Type B pancreatic cell (in vitro differentiated cells): Measurements from ENCODE around the gene FLRT1. TPM values are rescaled to one million over a fixed set of nuclear protein-coding genes. Genes with fewer than 3 reads are reported as not detected.

Experiments used
- DNase-seq: peaks from one replicate; pipeline ENCODE4 v3.0.0; 2021; ENCODE audit warnings: mixed read lengths; ENCODE audit not compliant: unreplicated experiment; ENCODE audit errors: extremely low spot score
- H3K27ac Mint-ChIP-seq: 2 replicates; pipeline ENCODE4 v1.8.0; 2021; ENCODE audit warnings: mild to moderate bottlenecking, mixed read lengths
- H3K27me3 Mint-ChIP-seq: 2 replicates; pipeline ENCODE4 v1.8.0; 2021; ENCODE audit warnings: mixed read lengths
- H3K36me3 Mint-ChIP-seq: 2 replicates; pipeline ENCODE4 v1.8.0; 2021; ENCODE audit warnings: mixed read lengths
- H3K4me1 Mint-ChIP-seq: one replicate; pipeline ENCODE4 v1.8.0; 2021; ENCODE audit warnings: mixed read lengths; ENCODE audit not compliant: unreplicated experiment
- H3K4me3 Mint-ChIP-seq: 2 replicates; pipeline ENCODE4 v1.8.0; 2021; ENCODE audit warnings: mild to moderate bottlenecking, mixed read lengths
- H3K9me3 Mint-ChIP-seq: 2 replicates; pipeline ENCODE4 v1.8.0; 2021; ENCODE audit warnings: mixed read lengths
- total RNA-seq: library from RNA; stranded (reverse); gene quantifications from 2 replicates; pipeline ENCODE4 v1.2.1, GENCODE V29; 2021; ENCODE audit warnings: low replicate concordance
- TF ChIP-seq, protein P1 (sequence below): fragments of 200-600 bp; sonication (generic); conservative IDR thresholded peaks from 2 replicates; pipeline ENCODE4 v1.5.0; 2021; ENCODE audit warnings: antibody characterized with exemption, mild to moderate bottlenecking

FLRT1 gene
- total RNA-seq, 1 donor from 2014 or later, result 3.0 TPM

DNA sequence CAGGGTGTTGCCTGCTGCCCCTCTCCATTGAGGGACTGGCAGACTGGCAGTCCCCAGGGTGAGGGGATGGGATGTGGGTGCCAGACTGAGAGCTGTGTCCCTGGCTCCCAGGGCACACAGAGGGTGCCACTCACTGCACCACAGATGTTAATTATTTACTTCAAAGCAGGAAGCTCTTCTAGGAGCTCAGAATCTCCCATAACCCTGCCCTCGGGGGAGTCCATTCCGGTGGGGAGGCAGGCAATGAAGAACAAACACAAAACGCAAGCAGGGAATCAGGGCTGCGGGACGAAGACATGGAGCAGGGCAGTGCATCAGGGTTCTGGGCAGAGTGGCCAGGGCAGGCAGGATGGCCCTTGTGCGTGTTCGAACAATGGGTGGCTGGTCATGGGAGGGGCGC lies 24.4 kb upstream of the FLRT1 start:
- no peak for DNase-seq
- Mint-ChIP-seq H3K27me3 (peaks cover 17% of the 10 kb centered on the region), H3K4me3 (no peak overlapping the region), H3K27ac (no peak overlapping the region), H3K4me1 (peaks cover 26% of the 10 kb centered on the region), H3K36me3 (no peaks in the 10 kb centered on the region), H3K9me3 (no peaks in the 10 kb centered on the region)
- TF ChIP-seq, protein P1, sequence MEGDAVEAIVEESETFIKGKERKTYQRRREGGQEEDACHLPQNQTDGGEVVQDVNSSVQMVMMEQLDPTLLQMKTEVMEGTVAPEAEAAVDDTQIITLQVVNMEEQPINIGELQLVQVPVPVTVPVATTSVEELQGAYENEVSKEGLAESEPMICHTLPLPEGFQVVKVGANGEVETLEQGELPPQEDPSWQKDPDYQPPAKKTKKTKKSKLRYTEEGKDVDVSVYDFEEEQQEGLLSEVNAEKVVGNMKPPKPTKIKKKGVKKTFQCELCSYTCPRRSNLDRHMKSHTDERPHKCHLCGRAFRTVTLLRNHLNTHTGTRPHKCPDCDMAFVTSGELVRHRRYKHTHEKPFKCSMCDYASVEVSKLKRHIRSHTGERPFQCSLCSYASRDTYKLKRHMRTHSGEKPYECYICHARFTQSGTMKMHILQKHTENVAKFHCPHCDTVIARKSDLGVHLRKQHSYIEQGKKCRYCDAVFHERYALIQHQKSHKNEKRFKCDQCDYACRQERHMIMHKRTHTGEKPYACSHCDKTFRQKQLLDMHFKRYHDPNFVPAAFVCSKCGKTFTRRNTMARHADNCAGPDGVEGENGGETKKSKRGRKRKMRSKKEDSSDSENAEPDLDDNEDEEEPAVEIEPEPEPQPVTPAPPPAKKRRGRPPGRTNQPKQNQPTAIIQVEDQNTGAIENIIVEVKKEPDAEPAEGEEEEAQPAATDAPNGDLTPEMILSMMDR, result no peak

DNA sequence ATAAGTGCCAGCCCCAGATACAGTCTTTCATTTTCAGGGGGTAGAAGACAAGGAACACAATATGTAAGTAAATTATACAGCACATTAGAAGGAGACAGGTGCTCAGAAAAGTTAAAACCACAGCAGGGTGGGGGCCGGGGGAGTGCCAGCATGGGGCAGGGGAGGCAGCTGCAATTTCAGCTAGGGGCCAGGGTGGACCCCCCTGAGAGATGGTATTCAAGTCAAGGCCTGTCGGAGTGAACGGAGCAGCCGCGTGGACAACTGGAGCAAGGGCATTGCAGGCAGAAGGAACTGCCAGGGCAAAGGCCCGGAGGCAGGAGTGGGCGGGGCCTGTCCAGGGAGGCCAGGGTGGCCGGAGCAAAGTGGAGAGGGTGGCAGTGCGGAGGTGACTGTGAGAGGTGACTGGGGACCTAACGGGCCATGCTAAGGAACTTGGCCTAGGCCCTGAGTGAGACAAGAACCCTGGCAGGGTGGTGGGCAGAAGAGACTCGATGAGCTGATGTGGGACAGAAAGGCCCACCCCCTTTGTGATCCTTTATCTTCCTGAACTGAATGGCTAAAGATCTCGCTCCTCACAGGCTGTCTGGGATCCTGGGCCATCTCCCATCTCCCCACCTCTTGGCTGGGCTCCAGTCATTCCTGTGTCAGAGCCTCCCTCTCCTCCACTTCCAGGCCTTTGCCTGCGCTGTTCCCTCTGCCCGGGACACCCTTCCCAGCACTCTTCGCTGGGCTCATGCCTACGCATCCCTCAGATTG lies 22.4 kb upstream of the FLRT1 start:
- TF ChIP-seq, protein P1, result no peak
- Mint-ChIP-seq H3K27ac (no peak overlapping the region), H3K9me3 (no peaks in the 10 kb centered on the region), H3K27me3 (peaks cover 2% of the 10 kb centered on the region), H3K4me3 (no peak overlapping the region), H3K36me3 (no peaks in the 10 kb centered on the region), H3K4me1 (peaks cover 13% of the 10 kb centered on the region)
- no peak for DNase-seq

DNA sequence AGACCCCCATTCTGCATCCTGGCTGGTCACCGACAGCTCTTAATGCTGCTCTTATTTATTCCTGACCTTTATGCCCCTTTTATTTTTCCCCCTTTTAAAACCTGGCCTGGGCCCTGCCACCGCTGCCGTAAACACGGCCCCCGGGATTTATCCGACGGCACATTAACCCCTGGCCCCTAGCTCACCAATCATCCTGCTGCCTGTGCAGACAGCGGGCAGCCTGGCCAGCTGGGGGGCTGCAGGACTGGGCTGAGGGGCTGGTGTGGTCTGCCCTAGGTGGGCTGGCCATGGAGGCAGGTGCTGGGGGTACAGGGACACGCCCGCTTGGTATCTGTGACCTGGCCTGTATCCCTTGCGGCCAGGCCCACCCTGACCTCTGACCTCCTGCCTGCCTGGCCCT lies 21.4 kb upstream of the FLRT1 start:
- H3K36me3 Mint-ChIP-seq, result no peaks in the 10 kb centered on the region
- H3K4me3 Mint-ChIP-seq, result no peak overlapping the region
- peaks cover 8% of the 10 kb centered on the region for H3K4me1 Mint-ChIP-seq
- H3K9me3 Mint-ChIP-seq, result no peaks in the 10 kb centered on the region
- H3K27me3 Mint-ChIP-seq, result peaks cover 2% of the 10 kb centered on the region
- no peak for DNase-seq
- TF ChIP-seq, protein P1, result no peak
- H3K27ac Mint-ChIP-seq, result no peak overlapping the region

- no peaks in the 10 kb centered on the region for H3K36me3 Mint-ChIP-seq
- TF ChIP-seq, protein P1, result no peak
- DNase-seq, result no peak
- H3K4me3 Mint-ChIP-seq, result no peak overlapping the region
- H3K27ac Mint-ChIP-seq, result no peak overlapping the region
- H3K9me3 Mint-ChIP-seq, result no peaks in the 10 kb centered on the region
- peaks cover 8% of the 10 kb centered on the region for H3K4me1 Mint-ChIP-seq
- peaks cover 6% of the 10 kb centered on the region for H3K27me3 Mint-ChIP-seq
Observed at GRCh38 chr11:64015510-64015909, 20.2 kb upstream of the FLRT1 start.

- TF ChIP-seq, protein P1, result no peak
- H3K4me1 Mint-ChIP-seq, result peaks cover 8% of the 10 kb centered on the region
Observed at GRCh38 chr11:64015935-64016845, 19.5 kb upstream of the FLRT1 start.

More at GRCh38 chr11:64015935-64016845, 19.5 kb upstream of the FLRT1 start:
- Mint-ChIP-seq H3K27me3 (peaks cover 7% of the 10 kb centered on the region), H3K27ac (no peak overlapping the region), H3K36me3 (no peaks in the 10 kb centered on the region), H3K9me3 (no peaks in the 10 kb centered on the region), H3K4me3 (no peak overlapping the region)
- no peak for DNase-seq
